Neural progenitor cell (in vitro differentiated cells): ENCODE results near the gene SIGLEC1.

Source experiments
- EZH2 ChIP-seq: fragments of 200-600 bp; sonication (generic); IDR thresholded peaks from 2 replicates; pipeline ENCODE4 v1.6.1; 2017; ENCODE audit warnings: antibody characterized with exemption, mild to moderate bottlenecking, moderate library complexity
- TF ChIP-seq, protein P1 (sequence below): fragments of 200-600 bp; sonication (generic); IDR thresholded peaks from 2 replicates; pipeline ENCODE4 v1.5.1; 2017; ENCODE audit warnings: antibody characterized with exemption, mild to moderate bottlenecking

DNA sequence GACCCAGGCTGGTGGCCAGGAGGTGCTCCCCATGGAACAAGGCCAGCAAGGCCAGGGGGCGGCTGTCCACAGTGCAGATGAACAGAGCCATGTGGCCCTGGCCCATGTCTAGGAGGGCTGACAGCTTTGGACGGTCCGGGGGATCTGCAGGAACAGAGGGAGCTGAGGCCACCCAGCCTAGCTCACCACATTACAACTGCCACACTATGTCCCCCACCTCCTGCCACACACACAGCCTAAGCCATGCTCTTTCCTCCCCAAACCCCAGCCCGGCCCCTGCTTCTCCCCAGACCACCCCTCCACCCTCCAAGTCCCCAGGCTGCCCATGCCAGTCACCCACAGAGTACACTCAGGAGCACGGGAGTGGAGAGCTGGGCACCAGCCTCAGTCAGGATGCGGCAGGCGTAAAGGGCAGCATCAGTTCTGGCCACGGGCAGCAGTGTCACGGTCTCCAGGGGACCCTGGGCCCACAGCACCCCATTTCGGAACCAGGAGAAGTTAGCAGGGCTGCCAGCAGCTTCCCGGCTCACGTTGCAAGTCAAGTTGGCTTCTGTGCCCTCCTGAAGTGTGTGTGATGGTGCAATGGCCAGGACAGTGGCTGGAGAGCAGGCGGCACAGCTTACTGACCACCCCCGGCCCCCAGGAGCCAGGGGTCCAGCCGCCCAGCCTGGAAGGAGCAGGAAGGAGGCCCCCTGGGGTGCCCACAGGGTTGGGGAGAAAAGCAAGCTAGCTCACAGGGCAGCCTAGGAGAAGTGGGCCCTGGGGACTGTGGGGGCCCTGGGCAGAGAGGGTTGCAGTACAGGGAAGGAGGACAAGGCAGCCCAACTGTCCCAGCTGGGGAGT lies 15.4 kb downstream of the SIGLEC1 start:
- TF ChIP-seq, protein P1, sequence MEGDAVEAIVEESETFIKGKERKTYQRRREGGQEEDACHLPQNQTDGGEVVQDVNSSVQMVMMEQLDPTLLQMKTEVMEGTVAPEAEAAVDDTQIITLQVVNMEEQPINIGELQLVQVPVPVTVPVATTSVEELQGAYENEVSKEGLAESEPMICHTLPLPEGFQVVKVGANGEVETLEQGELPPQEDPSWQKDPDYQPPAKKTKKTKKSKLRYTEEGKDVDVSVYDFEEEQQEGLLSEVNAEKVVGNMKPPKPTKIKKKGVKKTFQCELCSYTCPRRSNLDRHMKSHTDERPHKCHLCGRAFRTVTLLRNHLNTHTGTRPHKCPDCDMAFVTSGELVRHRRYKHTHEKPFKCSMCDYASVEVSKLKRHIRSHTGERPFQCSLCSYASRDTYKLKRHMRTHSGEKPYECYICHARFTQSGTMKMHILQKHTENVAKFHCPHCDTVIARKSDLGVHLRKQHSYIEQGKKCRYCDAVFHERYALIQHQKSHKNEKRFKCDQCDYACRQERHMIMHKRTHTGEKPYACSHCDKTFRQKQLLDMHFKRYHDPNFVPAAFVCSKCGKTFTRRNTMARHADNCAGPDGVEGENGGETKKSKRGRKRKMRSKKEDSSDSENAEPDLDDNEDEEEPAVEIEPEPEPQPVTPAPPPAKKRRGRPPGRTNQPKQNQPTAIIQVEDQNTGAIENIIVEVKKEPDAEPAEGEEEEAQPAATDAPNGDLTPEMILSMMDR = no peak
- no peak for TF ChIP-seq EZH2
